ENCODE data around the gene IGFBP4. TPM values are rescaled to one million over a fixed set of nuclear protein-coding genes. Genes with fewer than 3 reads are reported as not detected.

The IGFBP4 gene
- total RNA-seq, 2 experiments from 2014 or later, result 5.6 to 6.5 TPM

GRCh38 chr17:40482722-40483121 is 39.5 kb downstream of the IGFBP4 start:
- no peak for DNase-seq
- H3K4me3 Mint-ChIP-seq, result no peak overlapping the region
- peaks cover 3% of the 10 kb centered on the region for H3K36me3 Mint-ChIP-seq
- H3K4me1 Mint-ChIP-seq, result peaks cover 54% of the 10 kb centered on the region
- no peaks in the 10 kb centered on the region for H3K9me3 Mint-ChIP-seq
- H3K27ac Mint-ChIP-seq, result peak overlapping the region; percentile 19
- H3K27me3 Mint-ChIP-seq, result no peaks in the 10 kb centered on the region

DNA sequence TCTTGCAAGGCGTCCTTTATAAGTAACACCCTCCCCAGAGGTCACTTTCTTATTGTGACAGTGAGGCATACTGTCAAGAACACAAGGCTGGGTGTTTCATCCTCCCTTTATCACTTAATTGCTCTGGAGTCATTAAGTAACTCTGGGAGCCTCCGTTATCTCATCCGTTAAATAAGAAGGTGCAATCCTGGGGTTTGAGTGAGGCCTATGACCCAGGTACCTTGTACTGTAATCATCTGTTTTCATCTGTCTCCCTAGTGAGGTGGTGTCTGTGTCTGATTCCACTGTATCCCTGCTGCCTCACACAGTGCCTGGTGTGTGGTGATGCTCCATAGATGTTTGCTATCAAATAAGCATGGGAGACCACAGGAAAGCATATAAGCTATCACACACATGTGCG is 40.4 kb downstream of the IGFBP4 start:
- DNase-seq, result no peak
- Mint-ChIP-seq H3K4me3 (no peak overlapping the region), H3K36me3 (peaks cover 3% of the 10 kb centered on the region), H3K9me3 (no peaks in the 10 kb centered on the region), H3K27ac (peak overlapping the region; percentile 20), H3K27me3 (no peaks in the 10 kb centered on the region), H3K4me1 (peaks cover 52% of the 10 kb centered on the region)

GRCh38 chr17:40484285-40484972 is 41.2 kb downstream of the IGFBP4 start:
- no peak for DNase-seq
- Mint-ChIP-seq H3K4me1 (peaks cover 55% of the 10 kb centered on the region), H3K4me3 (no peak overlapping the region)

DNA sequence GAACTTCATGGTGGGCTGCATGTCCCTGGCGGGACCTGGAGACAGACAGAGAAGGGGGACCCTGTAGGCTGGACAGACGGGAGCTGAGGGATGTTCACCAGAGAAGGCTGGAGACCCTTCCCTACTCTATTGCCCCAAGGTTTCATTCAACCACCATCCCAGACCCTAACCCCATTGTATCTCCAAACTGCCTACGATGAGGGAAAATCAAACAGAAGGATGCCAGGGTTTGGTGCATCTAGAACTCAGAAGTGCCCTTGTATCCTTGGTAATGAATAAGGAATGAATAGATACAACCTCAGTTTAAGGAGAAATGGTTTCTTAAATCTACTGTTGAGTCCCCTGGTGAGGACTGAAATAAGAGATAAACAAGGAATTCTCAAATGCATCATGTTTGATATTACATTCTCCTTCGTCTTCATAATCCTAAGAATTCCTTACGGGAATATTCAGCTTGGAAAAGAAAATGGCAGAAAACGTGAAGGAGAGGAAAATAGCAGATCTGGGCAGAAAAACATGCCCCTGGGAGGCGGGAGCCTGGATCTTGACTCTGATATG is 41.8 kb downstream of the IGFBP4 start:
- Mint-ChIP-seq H3K27me3 (no peaks in the 10 kb centered on the region), H3K36me3 (no peaks in the 10 kb centered on the region), H3K9me3 (no peaks in the 10 kb centered on the region), H3K4me1 (peaks cover 56% of the 10 kb centered on the region), H3K27ac (no peak overlapping the region), H3K4me3 (no peak overlapping the region)
- no peak for DNase-seq

More at GRCh38 chr17:40484285-40484972, 41.2 kb downstream of the IGFBP4 start:
- Mint-ChIP-seq H3K36me3 (peaks cover 3% of the 10 kb centered on the region), H3K27ac (no peak overlapping the region), H3K9me3 (no peaks in the 10 kb centered on the region), H3K27me3 (no peaks in the 10 kb centered on the region)

- Mint-ChIP-seq H3K4me1 (peaks cover 56% of the 10 kb centered on the region), H3K9me3 (no peaks in the 10 kb centered on the region), H3K4me3 (no peak overlapping the region), H3K36me3 (no peaks in the 10 kb centered on the region), H3K27ac (no peak overlapping the region), H3K27me3 (no peaks in the 10 kb centered on the region)
- DNase-seq, result no peak
Observed at GRCh38 chr17:40485851-40486521, 42.7 kb downstream of the IGFBP4 start.

- H3K4me3 Mint-ChIP-seq, result no peak overlapping the region
- no peak overlapping the region for H3K27ac Mint-ChIP-seq
- H3K36me3 Mint-ChIP-seq, result no peaks in the 10 kb centered on the region
- H3K9me3 Mint-ChIP-seq, result no peaks in the 10 kb centered on the region
- DNase-seq, result no peak
- H3K4me1 Mint-ChIP-seq, result peaks cover 51% of the 10 kb centered on the region
- H3K27me3 Mint-ChIP-seq, result no peaks in the 10 kb centered on the region
Observed at GRCh38 chr17:40486522-40487370, 43.5 kb downstream of the IGFBP4 start.

GRCh38 chr17:40487371-40488020 is 44.2 kb downstream of the IGFBP4 start:
- Mint-ChIP-seq H3K27ac (no peak overlapping the region), H3K36me3 (no peaks in the 10 kb centered on the region), H3K4me3 (no peak overlapping the region), H3K9me3 (no peaks in the 10 kb centered on the region), H3K4me1 (peaks cover 44% of the 10 kb centered on the region), H3K27me3 (no peaks in the 10 kb centered on the region)
- no peak for DNase-seq

- no peak overlapping the region for H3K27ac Mint-ChIP-seq
- no peaks in the 10 kb centered on the region for H3K36me3 Mint-ChIP-seq
- no peaks in the 10 kb centered on the region for H3K9me3 Mint-ChIP-seq
- H3K27me3 Mint-ChIP-seq, result no peaks in the 10 kb centered on the region
- peaks cover 32% of the 10 kb centered on the region for H3K4me1 Mint-ChIP-seq
- H3K4me3 Mint-ChIP-seq, result no peak overlapping the region
- no peak for DNase-seq
Observed at GRCh38 chr17:40490289-40490853, 47.1 kb downstream of the IGFBP4 start.

DNA sequence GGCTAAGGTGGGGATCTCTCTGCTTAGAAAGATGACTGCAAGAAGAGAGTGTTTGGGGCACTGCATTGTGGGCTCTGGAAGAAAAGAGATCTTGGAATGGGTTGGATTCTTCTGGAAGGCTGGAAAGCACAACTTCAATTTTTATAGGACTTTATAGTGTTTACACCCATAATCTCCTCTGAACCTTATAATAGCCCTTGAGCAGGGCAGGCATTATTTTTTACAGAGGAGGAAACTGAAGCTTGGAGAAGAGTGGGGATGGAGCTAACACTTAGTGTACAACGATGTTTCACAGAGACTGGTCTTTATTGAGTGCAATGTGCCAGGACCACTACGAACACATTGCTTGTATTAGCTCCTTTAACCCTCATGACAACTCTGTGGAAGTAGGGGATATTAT is 47.7 kb downstream of the IGFBP4 start:
- H3K9me3 Mint-ChIP-seq, result no peaks in the 10 kb centered on the region
- H3K4me1 Mint-ChIP-seq, result peaks cover 30% of the 10 kb centered on the region
- no peaks in the 10 kb centered on the region for H3K36me3 Mint-ChIP-seq
- H3K27ac Mint-ChIP-seq, result no peak overlapping the region
- no peak overlapping the region for H3K4me3 Mint-ChIP-seq
- H3K27me3 Mint-ChIP-seq, result no peaks in the 10 kb centered on the region
- DNase-seq, result no peak

DNA sequence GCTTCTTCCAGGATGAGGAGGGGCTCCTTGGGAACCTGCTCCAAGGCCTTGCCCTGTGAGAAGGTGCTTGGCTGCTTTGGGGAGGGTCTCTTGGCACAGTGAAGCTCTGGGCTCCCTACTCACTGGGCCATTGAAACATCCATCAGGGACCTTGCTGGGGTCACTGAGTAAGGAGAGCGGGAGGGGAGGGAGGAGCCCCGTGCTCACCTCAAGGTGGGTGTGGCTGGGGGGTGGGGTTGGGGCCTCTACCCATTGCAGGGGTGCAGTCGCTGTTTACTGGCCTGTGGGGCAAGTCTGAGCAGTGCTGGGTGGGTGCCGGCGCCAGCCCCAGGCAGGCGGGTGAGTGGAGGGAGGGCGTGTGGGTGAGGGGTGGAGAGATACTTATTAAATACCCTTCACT is 48.2 kb downstream of the IGFBP4 start:
- Mint-ChIP-seq H3K27ac (no peak overlapping the region), H3K36me3 (no peaks in the 10 kb centered on the region), H3K4me3 (no peak overlapping the region), H3K27me3 (no peaks in the 10 kb centered on the region), H3K4me1 (peaks cover 26% of the 10 kb centered on the region), H3K9me3 (no peaks in the 10 kb centered on the region)
- no peak for DNase-seq

DNA sequence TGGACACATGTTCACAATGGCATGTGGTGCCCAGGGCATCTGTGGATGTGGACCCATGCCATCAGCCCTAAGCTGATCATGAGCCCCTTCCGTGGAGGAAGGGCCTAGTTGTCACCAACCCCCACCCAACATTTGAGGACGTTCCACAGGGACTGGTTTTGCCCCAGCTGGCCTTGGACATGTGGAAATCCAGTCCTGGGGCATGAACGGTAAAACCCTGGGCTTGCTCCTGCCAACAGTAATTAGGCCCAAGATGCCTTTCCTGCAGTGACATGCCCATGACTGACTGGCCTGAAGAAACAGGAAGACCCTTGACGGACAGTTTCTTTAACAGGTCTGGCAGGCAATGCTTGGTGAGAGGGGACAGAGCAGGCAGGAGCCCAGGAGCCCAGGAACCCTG is 50.4 kb downstream of the IGFBP4 start:
- no peak for DNase-seq
- Mint-ChIP-seq H3K9me3 (no peaks in the 10 kb centered on the region), H3K27ac (no peak overlapping the region), H3K4me3 (no peak overlapping the region), H3K36me3 (no peaks in the 10 kb centered on the region), H3K27me3 (no peaks in the 10 kb centered on the region), H3K4me1 (peaks cover 21% of the 10 kb centered on the region)

GRCh38 chr17:40495140-40495539 is 51.9 kb downstream of the IGFBP4 start:
- DNase-seq, result no peak
- no peaks in the 10 kb centered on the region for H3K9me3 Mint-ChIP-seq
- H3K4me1 Mint-ChIP-seq, result peaks cover 10% of the 10 kb centered on the region
- no peaks in the 10 kb centered on the region for H3K36me3 Mint-ChIP-seq
- peaks cover 6% of the 10 kb centered on the region for H3K27me3 Mint-ChIP-seq
- H3K4me3 Mint-ChIP-seq, result no peak overlapping the region
- H3K27ac Mint-ChIP-seq, result no peak overlapping the region

DNA sequence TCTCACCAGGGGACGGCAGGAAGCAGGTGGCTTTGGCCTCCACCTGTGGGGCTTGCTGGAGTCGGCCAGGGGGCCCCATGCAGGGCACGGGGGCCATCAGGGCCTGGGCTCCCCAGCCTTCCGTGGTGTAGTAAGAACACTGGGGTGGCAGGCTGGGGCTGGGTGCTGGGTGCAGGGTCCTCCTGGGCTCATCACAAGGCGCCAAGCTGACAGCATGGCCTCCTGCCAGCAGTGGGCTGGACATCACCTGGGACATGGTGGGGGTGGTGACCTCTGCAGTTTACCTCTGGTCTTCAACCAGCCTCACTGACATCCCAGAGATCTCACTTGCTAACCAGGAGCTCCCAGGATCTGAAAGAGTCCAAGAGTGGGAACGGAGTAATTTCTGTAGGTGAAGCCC is 52.9 kb downstream of the IGFBP4 start:
- Mint-ChIP-seq H3K27ac (no peak overlapping the region), H3K36me3 (no peaks in the 10 kb centered on the region), H3K4me3 (no peak overlapping the region), H3K4me1 (peaks cover under 1% of the 10 kb centered on the region), H3K9me3 (no peaks in the 10 kb centered on the region), H3K27me3 (peaks cover 13% of the 10 kb centered on the region)
- DNase-seq, result no peak

DNA sequence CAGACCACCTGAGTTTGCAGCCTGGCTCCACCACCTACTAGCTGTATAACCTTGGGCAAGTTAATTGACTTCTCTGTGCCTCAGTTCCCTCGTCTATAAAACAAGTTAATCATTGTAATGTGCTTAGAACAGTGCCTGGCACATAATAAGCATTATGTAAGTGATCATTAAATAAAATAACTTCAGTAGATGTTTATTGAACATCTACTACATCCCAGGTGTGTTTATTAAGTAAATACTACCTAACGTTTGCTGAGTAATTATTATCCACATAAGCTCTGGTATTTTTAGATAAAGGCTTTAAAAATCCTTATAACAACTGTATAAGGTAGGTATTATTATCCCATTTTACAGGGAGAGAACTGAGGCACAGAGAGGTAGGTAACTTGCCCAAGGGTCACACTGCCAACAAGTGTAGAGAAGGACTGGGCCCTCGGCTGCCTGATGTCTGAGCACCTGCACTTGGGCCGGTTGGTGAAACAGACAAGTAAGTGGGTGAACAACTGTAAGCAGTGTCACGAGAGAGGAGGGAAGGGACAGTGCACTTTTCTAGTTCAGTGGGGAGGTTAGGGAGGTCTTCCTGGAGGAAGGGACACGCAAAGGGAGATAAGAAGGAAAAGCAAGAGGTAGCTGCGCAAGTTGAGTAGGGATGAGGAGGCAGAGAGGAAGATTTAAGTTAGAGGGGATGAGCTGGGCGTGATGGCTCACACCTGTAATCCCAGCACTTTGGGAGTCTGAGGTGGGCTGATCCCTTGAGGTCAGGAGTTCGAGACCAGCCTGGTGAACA is 53.6 kb downstream of the IGFBP4 start:
- no peak for DNase-seq
- Mint-ChIP-seq H3K4me3 (no peak overlapping the region), H3K36me3 (no peaks in the 10 kb centered on the region), H3K4me1 (no peaks in the 10 kb centered on the region), H3K9me3 (no peaks in the 10 kb centered on the region), H3K27ac (no peak overlapping the region), H3K27me3 (peaks cover 13% of the 10 kb centered on the region)
